ENCODE measurements around the gene DNAJC11.

The DNAJC11 gene

DNA sequence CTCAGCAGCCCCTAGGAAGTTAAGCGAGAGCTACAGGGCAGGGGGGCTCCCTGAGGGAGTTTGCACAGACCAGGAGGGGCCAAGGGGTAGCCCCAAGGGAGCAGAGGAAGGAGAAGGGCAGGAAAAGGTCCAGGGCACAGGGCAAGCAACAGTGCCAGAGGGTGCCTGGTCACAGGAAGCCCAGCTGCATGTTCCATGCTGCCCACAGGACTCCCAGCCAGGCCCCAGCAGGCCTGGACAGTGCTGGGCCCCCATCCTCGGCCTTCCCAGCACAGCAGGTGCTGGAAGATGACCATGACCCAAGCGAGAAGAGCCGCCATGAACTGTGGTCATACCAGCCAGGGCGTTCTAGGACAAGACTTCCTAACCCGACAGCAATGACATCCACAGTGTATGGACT lies 110.0 kb downstream of the DNAJC11 start:
- no peak for TF ChIP-seq POLR2A (IDR thresholded peaks at IDR 0.05; ENCODE audit: extremely low read depth, insufficient read length)
- TF ChIP-seq, protein P1, sequence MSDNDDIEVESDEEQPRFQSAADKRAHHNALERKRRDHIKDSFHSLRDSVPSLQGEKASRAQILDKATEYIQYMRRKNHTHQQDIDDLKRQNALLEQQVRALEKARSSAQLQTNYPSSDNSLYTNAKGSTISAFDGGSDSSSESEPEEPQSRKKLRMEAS (IDR thresholded peaks at IDR 0.05; ENCODE audit: low read depth, low read length) = no peak
- no peak for TF ChIP-seq CTCF (IDR thresholded peaks at IDR 0.05; ENCODE audit: low read depth, low read length)
- no peak for TF ChIP-seq MYC (IDR thresholded peaks at IDR 0.05; ENCODE audit: low read depth, low read length)
- DNase-seq (ENCODE audit: low read depth) = no peak
- H3K4me3 ChIP-seq (ENCODE audit: low read depth, low read length) = no peak overlapping the region

GRCh38 chr1:6591222-6591621 lies 110.4 kb downstream of the DNAJC11 start:
- DNase-seq (ENCODE audit: low read depth) = no peak
- no peak overlapping the region for H3K4me3 ChIP-seq (ENCODE audit: low read depth, low read length)
- TF ChIP-seq CTCF (IDR thresholded peaks at IDR 0.05; ENCODE audit: low read depth, low read length) = no peak

- TF ChIP-seq MYC (IDR thresholded peaks at IDR 0.05; ENCODE audit: low read depth, low read length) (no peak), CTCF (IDR thresholded peaks at IDR 0.05; ENCODE audit: low read depth, low read length) (no peak), POLR2A (IDR thresholded peaks at IDR 0.05; ENCODE audit: extremely low read depth, insufficient read length) (no peak)
- TF ChIP-seq, protein P1 (IDR thresholded peaks at IDR 0.05; ENCODE audit: low read depth, low read length) = no peak
- DNase-seq (ENCODE audit: low read depth) = no peak
- no peak overlapping the region for H3K4me3 ChIP-seq (ENCODE audit: low read depth, low read length)
Observed at GRCh38 chr1:6590046-6590445, 111.6 kb downstream of the DNAJC11 start.

DNA sequence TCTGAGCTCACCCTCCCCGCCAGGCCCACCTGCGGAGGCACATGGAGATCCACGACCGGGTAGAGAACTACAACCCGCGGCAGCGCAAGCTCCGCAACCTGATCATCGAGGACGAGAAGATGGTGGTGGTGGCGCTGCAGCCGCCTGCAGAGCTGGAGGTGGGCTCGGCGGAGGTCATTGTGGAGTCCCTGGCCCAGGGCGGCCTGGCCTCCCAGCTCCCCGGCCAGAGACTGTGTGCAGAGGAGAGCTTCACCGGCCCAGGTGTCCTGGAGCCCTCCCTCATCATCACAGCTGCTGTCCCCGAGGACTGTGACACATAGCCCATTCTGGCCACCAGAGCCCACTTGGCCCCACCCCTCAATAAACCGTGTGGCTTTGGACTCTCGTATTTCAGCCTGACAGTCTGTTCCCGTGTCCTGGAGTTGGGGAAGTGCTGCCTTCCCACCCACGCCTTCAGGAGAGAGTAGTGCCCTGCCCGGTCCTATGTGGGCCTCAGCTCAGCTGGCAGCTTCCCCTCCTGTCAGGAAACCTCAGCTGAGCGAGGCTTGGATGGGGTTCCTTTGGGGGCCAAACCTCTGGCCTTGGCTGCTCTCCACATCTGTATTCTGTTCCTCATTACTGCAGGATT lies 112.6 kb downstream of the DNAJC11 start:
- peak; percentile 39 for DNase-seq (ENCODE audit: low read depth)
- TF ChIP-seq POLR2A (IDR thresholded peaks at IDR 0.05; ENCODE audit: extremely low read depth, insufficient read length) (no peak), MYC (IDR thresholded peaks at IDR 0.05; ENCODE audit: low read depth, low read length) (no peak), CTCF (IDR thresholded peaks at IDR 0.05; ENCODE audit: low read depth, low read length) (no peak)
- TF ChIP-seq, protein P1 (IDR thresholded peaks at IDR 0.05; ENCODE audit: low read depth, low read length) = no peak
- H3K4me3 ChIP-seq (ENCODE audit: low read depth, low read length) = no peak overlapping the region

- TF ChIP-seq CTCF (IDR thresholded peaks at IDR 0.05; ENCODE audit: low read depth, low read length) (no peak), POLR2A (IDR thresholded peaks at IDR 0.05; ENCODE audit: extremely low read depth, insufficient read length) (no peak), MYC (IDR thresholded peaks at IDR 0.05; ENCODE audit: low read depth, low read length) (no peak)
- TF ChIP-seq, protein P1 (IDR thresholded peaks at IDR 0.05; ENCODE audit: low read depth, low read length) = no peak
- H3K4me3 ChIP-seq (ENCODE audit: low read depth, low read length) = no peak overlapping the region
- no peak for DNase-seq (ENCODE audit: low read depth)
Observed at GRCh38 chr1:6588128-6588892, 113.3 kb downstream of the DNAJC11 start.

Measured in NB4 (cell line).